Hepatocyte (in vitro differentiated cells): ENCODE measurements around the gene SHC1. TPM values are rescaled to one million over a fixed set of nuclear protein-coding genes. Genes with fewer than 3 reads are reported as not detected.
A peak's percentile ranks its signal among the peaks of the same experiment; 100 is the strongest.

ENCODE experiments used
- DNase-seq: peaks from one replicate; pipeline ENCODE4 v3.0.0-alpha.2; 2016; ENCODE audit warnings: low spot score
- H2AFZ ChIP-seq: fragments of 200-600 bp; sonication (generic); 2 replicates; pipeline ENCODE4 v1.6.0; 2016; ENCODE audit warnings: antibody characterized with exemption, mild to moderate bottlenecking
- H3K27ac ChIP-seq: fragments of 200-600 bp; sonication (generic); 2 replicates; pipeline ENCODE4 v1.5.1; 2016; ENCODE audit warnings: mild to moderate bottlenecking
- H3K27me3 ChIP-seq: fragments of 200-600 bp; sonication (generic); 2 replicates; pipeline ENCODE4 v1.6.1; 2016
- H3K36me3 ChIP-seq: fragments of 200-600 bp; sonication (generic); replicated peaks from 2 replicates; pipeline ENCODE4 v1.5.1; 2016; ENCODE audit warnings: low read depth; ENCODE audit not compliant: insufficient read depth
- H3K4me1 ChIP-seq: fragments of 200-600 bp; sonication (generic); 2 replicates; pipeline ENCODE4 v1.5.1; 2016; ENCODE audit warnings: mild to moderate bottlenecking, moderate library complexity; ENCODE audit not compliant: insufficient read depth
- H3K4me2 ChIP-seq: fragments of 200-600 bp; sonication (generic); 2 replicates; pipeline ENCODE4 v1.6.0; 2016
- H3K4me3 ChIP-seq: fragments of 200-600 bp; sonication (generic); 2 replicates; pipeline ENCODE4 v1.5.1; 2016; ENCODE audit warnings: mild to moderate bottlenecking
- H3K79me2 ChIP-seq: fragments of 200-600 bp; sonication (generic); 2 replicates; pipeline ENCODE4 v1.6.0; 2017; ENCODE audit warnings: mild to moderate bottlenecking
- H3K9me2 ChIP-seq: fragments of 200-600 bp; sonication (generic); replicated peaks from 2 replicates; pipeline ENCODE4 v1.6.0; 2017; ENCODE audit warnings: mild to moderate bottlenecking; ENCODE audit not compliant: insufficient read depth
- H3K9me3 ChIP-seq: fragments of 200-600 bp; sonication (generic); 2 replicates; pipeline ENCODE4 v1.5.1; 2016; ENCODE audit warnings: low read depth, mild to moderate bottlenecking
- H4K20me1 ChIP-seq: fragments of 200-600 bp; sonication (generic); 2 replicates; pipeline ENCODE4 v1.6.0; 2016; ENCODE audit warnings: mild to moderate bottlenecking; ENCODE audit not compliant: insufficient read depth, poor library complexity, severe bottlenecking
- EZH2 ChIP-seq: fragments of 200-600 bp; sonication (generic); IDR thresholded peaks from 2 replicates; pipeline ENCODE4 v1.6.1; 2016; ENCODE audit warnings: antibody characterized with exemption, mild to moderate bottlenecking, borderline replicate concordance
- EZH2phosphoT487 ChIP-seq: fragments of 200-600 bp; sonication (generic); IDR thresholded peaks from one replicate; pipeline ENCODE4 v1.6.1; 2018; ENCODE audit warnings: antibody characterized with exemption, mild to moderate bottlenecking, low read depth, moderate library complexity; ENCODE audit not compliant: unreplicated experiment, severe bottlenecking
- WGBS: methylation state at CpG from one replicate; pipeline ENCODE4 v1.1.6; 2016; ENCODE audit warnings: low lambda C conversion rate; ENCODE audit errors: missing lambda C conversion rate; 5-methylcytosine and 5-hydroxymethylcytosine counted together
- polyA plus RNA-seq: library from polyadenylated mRNA; unstranded; fragments of >200 nt; fragmentation: Nextera tagmentation; extraction: Ambion mirVana; gene quantifications from 2 replicates; pipeline ENCODE4 v1.2.1, GENCODE V29; 2016
- total RNA-seq: library from RNA; depleted of rRNA; stranded (reverse); fragments of >200 nt; gene quantifications from 2 replicates; pipeline ENCODE4 v1.2.3, GENCODE V29; 2014
- TF ChIP-seq, protein P1 (sequence below): fragments of 200-600 bp; sonication (generic); IDR thresholded peaks from 2 replicates; pipeline ENCODE4 v1.5.1; 2016; ENCODE audit warnings: antibody characterized with exemption, mild to moderate bottlenecking; ENCODE audit not compliant: poor library complexity

SHC1 gene
- total and polyA plus RNA-seq, 2 experiments from 2014 or later: 95.6 to 107 TPM

DNA sequence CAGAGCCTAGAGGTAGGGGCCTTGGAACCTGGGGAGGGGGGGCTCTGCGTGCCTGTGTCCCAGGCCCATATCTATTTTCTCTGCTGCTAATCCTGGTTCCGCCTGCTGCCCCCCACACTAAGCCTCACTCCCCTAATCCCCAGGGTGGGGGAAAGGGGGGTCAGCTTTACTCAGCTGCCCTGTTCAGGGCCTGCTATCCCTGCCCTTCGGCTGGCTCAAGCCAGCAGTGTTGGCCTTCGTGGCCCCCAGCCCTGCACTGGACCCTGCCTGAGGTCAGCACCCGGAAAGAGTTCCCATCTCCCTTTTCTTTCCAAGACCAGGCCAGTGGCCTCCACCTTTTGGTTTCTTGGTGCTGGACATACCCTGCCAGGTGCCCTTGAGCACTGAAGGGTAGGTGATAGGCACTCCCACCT lies 40.5 kb upstream of the SHC1 start:
- peaks cover 8% of the 10 kb centered on the region for H4K20me1 ChIP-seq

GRCh38 chr1:155010211-155010918 lies 39.8 kb upstream of the SHC1 start:
- Histone ChIP-seq H3K4me1 (peaks cover 37% of the 10 kb centered on the region), H2AFZ (no peak overlapping the region), H3K4me2 (peak overlapping the region; percentile 29), H3K27me3 (no peaks in the 10 kb centered on the region), H3K9me2 (no peaks in the 10 kb centered on the region), H3K79me2 (peaks cover 67% of the 10 kb centered on the region), H4K20me1 (peaks cover 8% of the 10 kb centered on the region), H3K4me3 (no peak overlapping the region), H3K36me3 (no peaks in the 10 kb centered on the region), H3K27ac (peak overlapping the region; percentile 20), H3K9me3 (no peaks in the 10 kb centered on the region)
- TF ChIP-seq, protein P1, sequence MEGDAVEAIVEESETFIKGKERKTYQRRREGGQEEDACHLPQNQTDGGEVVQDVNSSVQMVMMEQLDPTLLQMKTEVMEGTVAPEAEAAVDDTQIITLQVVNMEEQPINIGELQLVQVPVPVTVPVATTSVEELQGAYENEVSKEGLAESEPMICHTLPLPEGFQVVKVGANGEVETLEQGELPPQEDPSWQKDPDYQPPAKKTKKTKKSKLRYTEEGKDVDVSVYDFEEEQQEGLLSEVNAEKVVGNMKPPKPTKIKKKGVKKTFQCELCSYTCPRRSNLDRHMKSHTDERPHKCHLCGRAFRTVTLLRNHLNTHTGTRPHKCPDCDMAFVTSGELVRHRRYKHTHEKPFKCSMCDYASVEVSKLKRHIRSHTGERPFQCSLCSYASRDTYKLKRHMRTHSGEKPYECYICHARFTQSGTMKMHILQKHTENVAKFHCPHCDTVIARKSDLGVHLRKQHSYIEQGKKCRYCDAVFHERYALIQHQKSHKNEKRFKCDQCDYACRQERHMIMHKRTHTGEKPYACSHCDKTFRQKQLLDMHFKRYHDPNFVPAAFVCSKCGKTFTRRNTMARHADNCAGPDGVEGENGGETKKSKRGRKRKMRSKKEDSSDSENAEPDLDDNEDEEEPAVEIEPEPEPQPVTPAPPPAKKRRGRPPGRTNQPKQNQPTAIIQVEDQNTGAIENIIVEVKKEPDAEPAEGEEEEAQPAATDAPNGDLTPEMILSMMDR: no peak
- TF ChIP-seq EZH2phosphoT487: no peak
- TF ChIP-seq EZH2: no peak
- no peak for DNase-seq
- WGBS: 68% methylated on average over 8 of the region's 11 CpGs

More for the DNA sequence above, 40.5 kb upstream of the SHC1 start:
- H3K79me2 ChIP-seq: peaks cover 61% of the 10 kb centered on the region
- peak overlapping the region; percentile 29 for H3K4me2 ChIP-seq
- peaks cover 33% of the 10 kb centered on the region for H3K4me1 ChIP-seq
- H3K9me3 ChIP-seq: no peaks in the 10 kb centered on the region
- DNase-seq: no peak
- H3K4me3 ChIP-seq: no peak overlapping the region
- H3K36me3 ChIP-seq: no peaks in the 10 kb centered on the region
- WGBS: 64% methylated on average over 5 of the region's 5 CpGs
- TF ChIP-seq EZH2: no peak
- no peak for TF ChIP-seq EZH2phosphoT487
- TF ChIP-seq, protein P1: no peak
- peak overlapping the region; percentile 20 for H3K27ac ChIP-seq
- H2AFZ ChIP-seq: no peak overlapping the region
- H3K9me2 ChIP-seq: no peaks in the 10 kb centered on the region
- no peaks in the 10 kb centered on the region for H3K27me3 ChIP-seq

- Histone ChIP-seq H4K20me1 (peaks cover 11% of the 10 kb centered on the region), H3K9me2 (no peaks in the 10 kb centered on the region), H3K4me3 (no peak overlapping the region), H3K4me2 (no peak overlapping the region), H3K27me3 (no peaks in the 10 kb centered on the region), H3K79me2 (peaks cover 73% of the 10 kb centered on the region), H3K27ac (no peak overlapping the region), H3K9me3 (no peaks in the 10 kb centered on the region), H3K4me1 (peaks cover 37% of the 10 kb centered on the region), H3K36me3 (no peaks in the 10 kb centered on the region), H2AFZ (no peak overlapping the region)
- 99% methylated on average over 5 of the region's 5 CpGs for WGBS
- DNase-seq: no peak
- TF ChIP-seq, protein P1: no peak
- TF ChIP-seq EZH2 (no peak), EZH2phosphoT487 (no peak)
These were observed 39.2 kb upstream of the SHC1 start for GRCh38 chr1:155009742-155010141.
